ENCODE measurements around the gene FZD7.

- TF ChIP-seq SIRT6 (IDR thresholded peaks at IDR 0.05; ENCODE audit: low read length) (no peak), RBBP5 (IDR thresholded peaks at IDR 0.05; ENCODE audit: borderline replicate concordance, low read depth, low read length) (no peak), CTCF (IDR thresholded peaks at IDR 0.05; ENCODE audit: control extremely low read depth in 1 of 3, insufficient read depth in 1 of 3, low read depth in 1 of 3, low read length in 3 of 3) (no peak), RAD21 (IDR thresholded peaks at IDR 0.05 in 1 of 2, conservative IDR thresholded peaks at IDR 0.05 in 1 of 2; ENCODE audit: low read depth in 2 of 2, low read length in 2 of 2) (no peak), JUN (IDR thresholded peaks at IDR 0.05; ENCODE audit: low read depth, low read length) (no peak), CREB1 (IDR thresholded peaks at IDR 0.05) (no peak), SP2 (IDR thresholded peaks at IDR 0.05; ENCODE audit: low read length) (no peak), BCL11A (IDR thresholded peaks at IDR 0.05; ENCODE audit: low read depth in 2 of 2, low read length in 2 of 2) (no peak), POLR2A (IDR thresholded peaks at IDR 0.05; ENCODE audit: control extremely low read depth in 1 of 2, low read depth in 2 of 2, low read length in 2 of 2) (no peak)
Measured at GRCh38 chr2:202024871-202025270, 8.8 kb upstream of the FZD7 start.

All from H1 (cell line).